Mucosa of stomach (tissue), 1 donor: ENCODE measurements around the gene EGFLAM.

Source experiments
- H3K27me3 ChIP-seq: one replicate; pipeline ENCODE4 v1.7.0; 2013; ENCODE audit warnings: mild to moderate bottlenecking, low read length; ENCODE audit not compliant: control insufficient read depth, insufficient read depth
- H3K36me3 ChIP-seq: one replicate; pipeline ENCODE4 v1.7.0; 2013; ENCODE audit warnings: low read length; ENCODE audit not compliant: control insufficient read depth, insufficient read depth
- H3K4me1 ChIP-seq: one replicate; pipeline ENCODE4 v1.7.0; 2013; ENCODE audit warnings: mild to moderate bottlenecking, low read length; ENCODE audit not compliant: control insufficient read depth, insufficient read depth
- H3K4me3 ChIP-seq: one replicate; pipeline ENCODE4 v1.7.0; 2013; ENCODE audit warnings: low read length
- H3K9ac ChIP-seq: one replicate; pipeline ENCODE4 v1.7.0; 2013; ENCODE audit warnings: mild to moderate bottlenecking, low read length, moderate library complexity
- H3K9me3 ChIP-seq: one replicate; pipeline ENCODE4 v1.7.0; 2013; ENCODE audit warnings: mild to moderate bottlenecking, low read length, moderate library complexity; ENCODE audit not compliant: control insufficient read depth
- donor health status: Pancreatic carcinoma.

EGFLAM gene

GRCh38 chr5:38367966-38368365 lies 109.6 kb downstream of the EGFLAM start:
- Histone ChIP-seq H3K9ac (no peak overlapping the region), H3K9me3 (no peaks in the 10 kb centered on the region), H3K36me3 (no peaks in the 10 kb centered on the region), H3K4me1 (no peaks in the 10 kb centered on the region), H3K27me3 (no peaks in the 10 kb centered on the region), H3K4me3 (no peak overlapping the region)

GRCh38 chr5:38369692-38370091 lies 111.3 kb downstream of the EGFLAM start:
- H3K9me3 ChIP-seq: no peaks in the 10 kb centered on the region
- H3K36me3 ChIP-seq: no peaks in the 10 kb centered on the region
- no peak overlapping the region for H3K4me3 ChIP-seq
- no peak overlapping the region for H3K9ac ChIP-seq
- no peaks in the 10 kb centered on the region for H3K27me3 ChIP-seq
- no peaks in the 10 kb centered on the region for H3K4me1 ChIP-seq

- Histone ChIP-seq H3K36me3 (no peaks in the 10 kb centered on the region), H3K4me1 (no peaks in the 10 kb centered on the region), H3K9ac (no peak overlapping the region)
Observed at GRCh38 chr5:38370358-38371100, 112.2 kb downstream of the EGFLAM start.

GRCh38 chr5:38371596-38371995 lies 113.2 kb downstream of the EGFLAM start:
- Histone ChIP-seq H3K4me3 (no peak overlapping the region), H3K4me1 (no peaks in the 10 kb centered on the region), H3K36me3 (no peaks in the 10 kb centered on the region), H3K9me3 (no peaks in the 10 kb centered on the region), H3K27me3 (no peaks in the 10 kb centered on the region), H3K9ac (no peak overlapping the region)

More at GRCh38 chr5:38370358-38371100, 112.2 kb downstream of the EGFLAM start:
- Histone ChIP-seq H3K4me3 (no peak overlapping the region), H3K9me3 (no peaks in the 10 kb centered on the region), H3K27me3 (no peaks in the 10 kb centered on the region)

- Histone ChIP-seq H3K9ac (no peak overlapping the region), H3K36me3 (no peaks in the 10 kb centered on the region), H3K27me3 (peaks cover 6% of the 10 kb centered on the region), H3K9me3 (no peaks in the 10 kb centered on the region), H3K4me1 (no peaks in the 10 kb centered on the region), H3K4me3 (no peak overlapping the region)
Observed at GRCh38 chr5:38373743-38374142, 115.4 kb downstream of the EGFLAM start.

GRCh38 chr5:38375423-38375822 lies 117.1 kb downstream of the EGFLAM start:
- H3K4me3 ChIP-seq: no peak overlapping the region
- no peaks in the 10 kb centered on the region for H3K4me1 ChIP-seq
- H3K36me3 ChIP-seq: no peaks in the 10 kb centered on the region
- no peaks in the 10 kb centered on the region for H3K9me3 ChIP-seq
- H3K9ac ChIP-seq: no peak overlapping the region
- peaks cover 7% of the 10 kb centered on the region for H3K27me3 ChIP-seq

- no peaks in the 10 kb centered on the region for H3K9me3 ChIP-seq
- peaks cover 7% of the 10 kb centered on the region for H3K27me3 ChIP-seq
- no peak overlapping the region for H3K9ac ChIP-seq
- no peak overlapping the region for H3K4me3 ChIP-seq
- no peaks in the 10 kb centered on the region for H3K36me3 ChIP-seq
- H3K4me1 ChIP-seq: no peaks in the 10 kb centered on the region
Observed at GRCh38 chr5:38376404-38376803, 118.0 kb downstream of the EGFLAM start.

- Histone ChIP-seq H3K9me3 (no peaks in the 10 kb centered on the region), H3K4me3 (no peak overlapping the region), H3K4me1 (no peaks in the 10 kb centered on the region), H3K27me3 (peaks cover 7% of the 10 kb centered on the region), H3K9ac (no peak overlapping the region), H3K36me3 (no peaks in the 10 kb centered on the region)
Observed at GRCh38 chr5:38378579-38378978, 120.2 kb downstream of the EGFLAM start.

- Histone ChIP-seq H3K4me1 (no peaks in the 10 kb centered on the region), H3K36me3 (no peaks in the 10 kb centered on the region), H3K9me3 (no peaks in the 10 kb centered on the region), H3K27me3 (peaks cover 7% of the 10 kb centered on the region), H3K4me3 (no peak overlapping the region), H3K9ac (no peak overlapping the region)
Observed at GRCh38 chr5:38379350-38379937, 121.1 kb downstream of the EGFLAM start.

GRCh38 chr5:38380537-38380936 lies 122.2 kb downstream of the EGFLAM start:
- H3K9ac ChIP-seq: no peak overlapping the region

GRCh38 chr5:38381361-38381760 lies 123.0 kb downstream of the EGFLAM start:
- no peaks in the 10 kb centered on the region for H3K9me3 ChIP-seq
- no peak overlapping the region for H3K4me3 ChIP-seq
- H3K36me3 ChIP-seq: no peaks in the 10 kb centered on the region
- no peaks in the 10 kb centered on the region for H3K4me1 ChIP-seq
- peaks cover 7% of the 10 kb centered on the region for H3K27me3 ChIP-seq
- no peak overlapping the region for H3K9ac ChIP-seq

More at GRCh38 chr5:38380537-38380936, 122.2 kb downstream of the EGFLAM start:
- Histone ChIP-seq H3K4me3 (no peak overlapping the region), H3K27me3 (peaks cover 7% of the 10 kb centered on the region), H3K36me3 (no peaks in the 10 kb centered on the region), H3K4me1 (no peaks in the 10 kb centered on the region), H3K9me3 (no peaks in the 10 kb centered on the region)

- Histone ChIP-seq H3K9me3 (no peaks in the 10 kb centered on the region), H3K4me3 (no peak overlapping the region), H3K36me3 (no peaks in the 10 kb centered on the region), H3K4me1 (no peaks in the 10 kb centered on the region), H3K27me3 (peaks cover 7% of the 10 kb centered on the region), H3K9ac (no peak overlapping the region)
Observed at GRCh38 chr5:38382898-38383297, 124.5 kb downstream of the EGFLAM start.
